ENCODE data around the gene WNT7B. TPM values are rescaled to one million over a fixed set of nuclear protein-coding genes. Genes with fewer than 3 reads are reported as not detected.

WNT7B gene
- total and polyA plus RNA-seq, 2 donors (not counting 1 experiment from before 2014, with no cell fraction given) = 0.22 to 0.67 TPM

DNA sequence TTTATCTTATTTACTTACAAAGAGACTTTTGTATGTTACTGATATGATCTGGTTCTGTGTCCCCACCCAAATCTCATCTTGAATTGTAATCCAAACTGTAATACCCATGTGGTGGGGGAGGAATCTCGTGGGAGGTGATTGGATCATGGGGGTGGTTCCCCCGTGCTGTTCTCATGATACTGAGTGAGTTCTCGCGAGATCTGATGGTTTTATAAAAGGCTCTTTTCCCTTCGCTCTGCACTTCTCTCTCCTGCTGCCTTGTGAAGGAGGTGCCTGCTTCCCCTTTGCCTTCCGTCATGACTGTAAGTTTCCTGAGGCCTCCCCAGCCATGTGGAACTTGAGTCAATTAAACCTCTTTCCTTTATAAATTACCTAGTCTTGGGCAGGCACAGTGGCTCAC is 42.4 kb upstream of the WNT7B start:
- H3K4me3 Mint-ChIP-seq = no peak overlapping the region
- H3K9ac ChIP-seq (ENCODE audit: low read length) = no peak overlapping the region
- DNase-seq (no peak), ATAC-seq (ENCODE audit: low read depth) (no peak)
- H3K27ac ChIP-seq (ENCODE audit: low read length in 2 of 2) = no peak overlapping the region
- H3K4me1 ChIP-seq (ENCODE audit: control insufficient read depth in 2 of 2, insufficient read depth in 2 of 2, low read length in 2 of 2) = peaks cover 0 to 2% of the 10 kb centered on the region in 2 donors
- H3K4me2 ChIP-seq (replicated peaks; ENCODE audit: low read depth, low read length, poor library complexity, severe bottlenecking) = no peak overlapping the region
- no peaks in the 10 kb centered on the region for H3K36me3 ChIP-seq (replicated peaks in 1 of 2; ENCODE audit: control extremely low read depth in 1 of 2, control insufficient read depth in 1 of 2, extremely low read depth in 1 of 2, insufficient read depth in 2 of 2, low read length in 1 of 2)
- no peaks in the 10 kb centered on the region for H3K4me1 Mint-ChIP-seq
- H3K27ac Mint-ChIP-seq = no peak overlapping the region
- peaks cover 7% of the 10 kb centered on the region for H3K27me3 Mint-ChIP-seq
- H3K9me3 ChIP-seq (ENCODE audit: control extremely low read depth in 1 of 3, control insufficient read depth in 2 of 3, insufficient read depth in 1 of 3, low read length in 2 of 3) = peaks cover 0 to 3% (median 0%) of the 10 kb centered on the region in 3 donors
- ChIA-PET POLR2A (no interaction called here), CTCF (interaction anchor here (3.2 to 20.6 kb wide), 3 partner anchors 14 to 97 kb away, joined by 11 to 533 read pairs (median 21); no protein-coding TSS in a partner anchor)
- no peaks in the 10 kb centered on the region for H3K9me3 Mint-ChIP-seq (ENCODE audit: insufficient read depth)
- no peak overlapping the region for H3K4me3 ChIP-seq (ENCODE audit: control extremely low read depth in 1 of 5, extremely low read depth in 1 of 5, insufficient read depth in 1 of 5, low read depth in 2 of 5, low read length in 4 of 5)
- intact Hi-C loops (cut with micrococcal nuclease) = no loop called here
- peaks cover 0 to 15% (median 2%) of the 10 kb centered on the region in 4 experiments for H3K27me3 ChIP-seq (replicated peaks in 1 of 4; ENCODE audit: control extremely low read depth in 1 of 4, control insufficient read depth in 3 of 4, insufficient read depth in 4 of 4, low read length in 3 of 4)
- 100% methylated on average over 4 of the region's 6 CpGs for WGBS (ENCODE audit: insufficient coverage)
- H3K79me2 ChIP-seq (ENCODE audit: control insufficient read depth, insufficient read depth, low read length) = no peaks in the 10 kb centered on the region
- no peak overlapping the region for H2AFZ ChIP-seq (ENCODE audit: insufficient read depth, low read depth, low read length, poor library complexity, severe bottlenecking)
- H4K20me1 ChIP-seq (ENCODE audit: control insufficient read depth, insufficient read depth, low read length, poor library complexity, severe bottlenecking) = no peaks in the 10 kb centered on the region
- TF ChIP-seq, protein P1, sequence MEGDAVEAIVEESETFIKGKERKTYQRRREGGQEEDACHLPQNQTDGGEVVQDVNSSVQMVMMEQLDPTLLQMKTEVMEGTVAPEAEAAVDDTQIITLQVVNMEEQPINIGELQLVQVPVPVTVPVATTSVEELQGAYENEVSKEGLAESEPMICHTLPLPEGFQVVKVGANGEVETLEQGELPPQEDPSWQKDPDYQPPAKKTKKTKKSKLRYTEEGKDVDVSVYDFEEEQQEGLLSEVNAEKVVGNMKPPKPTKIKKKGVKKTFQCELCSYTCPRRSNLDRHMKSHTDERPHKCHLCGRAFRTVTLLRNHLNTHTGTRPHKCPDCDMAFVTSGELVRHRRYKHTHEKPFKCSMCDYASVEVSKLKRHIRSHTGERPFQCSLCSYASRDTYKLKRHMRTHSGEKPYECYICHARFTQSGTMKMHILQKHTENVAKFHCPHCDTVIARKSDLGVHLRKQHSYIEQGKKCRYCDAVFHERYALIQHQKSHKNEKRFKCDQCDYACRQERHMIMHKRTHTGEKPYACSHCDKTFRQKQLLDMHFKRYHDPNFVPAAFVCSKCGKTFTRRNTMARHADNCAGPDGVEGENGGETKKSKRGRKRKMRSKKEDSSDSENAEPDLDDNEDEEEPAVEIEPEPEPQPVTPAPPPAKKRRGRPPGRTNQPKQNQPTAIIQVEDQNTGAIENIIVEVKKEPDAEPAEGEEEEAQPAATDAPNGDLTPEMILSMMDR (IDR thresholded peaks at IDR 0.05) = no peak
- no peak for TF ChIP-seq EZH2 (IDR thresholded peaks at IDR 0.05; ENCODE audit: borderline replicate concordance, insufficient read depth, low read depth, low read length, poor library complexity, severe bottlenecking)

GRCh38 chr22:46018859-46019258 is 41.9 kb upstream of the WNT7B start:
- Mint-ChIP-seq H3K4me1 (peaks cover 4% of the 10 kb centered on the region), H3K4me3 (no peak overlapping the region), H3K27me3 (peaks cover 4% of the 10 kb centered on the region), H3K9me3 (ENCODE audit: insufficient read depth) (no peaks in the 10 kb centered on the region), H3K27ac (no peak overlapping the region)
- DNase-seq = no peak
- H2AFZ ChIP-seq (ENCODE audit: insufficient read depth, low read depth, low read length, poor library complexity, severe bottlenecking) = no peak overlapping the region
- no peaks in the 10 kb centered on the region for H3K79me2 ChIP-seq (ENCODE audit: control insufficient read depth, insufficient read depth, low read length)
- H3K27ac ChIP-seq (ENCODE audit: low read length in 2 of 2) = no peak overlapping the region
- no peak for TF ChIP-seq EZH2 (IDR thresholded peaks at IDR 0.05; ENCODE audit: borderline replicate concordance, insufficient read depth, low read depth, low read length, poor library complexity, severe bottlenecking)
- TF ChIP-seq, protein P1 (IDR thresholded peaks at IDR 0.05) = no peak
- H3K4me3 ChIP-seq (ENCODE audit: control extremely low read depth in 1 of 5, extremely low read depth in 1 of 5, insufficient read depth in 1 of 5, low read depth in 2 of 5, low read length in 4 of 5) = no peak overlapping the region
- H3K27me3 ChIP-seq (replicated peaks in 1 of 4; ENCODE audit: control extremely low read depth in 1 of 4, control insufficient read depth in 3 of 4, insufficient read depth in 4 of 4, low read length in 3 of 4) = peaks cover 0 to 14% (median 0%) of the 10 kb centered on the region in 4 experiments
- peaks cover 0 to 7% of the 10 kb centered on the region in 2 donors for H3K4me1 ChIP-seq (ENCODE audit: control insufficient read depth in 2 of 2, insufficient read depth in 2 of 2, low read length in 2 of 2)
- H4K20me1 ChIP-seq (ENCODE audit: control insufficient read depth, insufficient read depth, low read length, poor library complexity, severe bottlenecking) = no peaks in the 10 kb centered on the region
- no peak overlapping the region for H3K4me2 ChIP-seq (replicated peaks; ENCODE audit: low read depth, low read length, poor library complexity, severe bottlenecking)
- H3K9me3 ChIP-seq (ENCODE audit: control extremely low read depth in 1 of 3, control insufficient read depth in 2 of 3, insufficient read depth in 1 of 3, low read length in 2 of 3) = peaks cover 0 to 3% (median 0%) of the 10 kb centered on the region in 3 donors
- POLR2A ChIA-PET = no interaction called here
- no peaks in the 10 kb centered on the region for H3K36me3 ChIP-seq (replicated peaks in 1 of 2; ENCODE audit: control extremely low read depth in 1 of 2, control insufficient read depth in 1 of 2, extremely low read depth in 1 of 2, insufficient read depth in 2 of 2, low read length in 1 of 2)
- CTCF ChIA-PET = interaction anchor here (1.2 to 20.6 kb wide), 4 partner anchors 13 to 97 kb away, joined by 3 to 533 read pairs (median 16); no protein-coding TSS in a partner anchor
- ATAC-seq (ENCODE audit: low read depth) = no peak
- H3K9ac ChIP-seq (ENCODE audit: low read length) = no peak overlapping the region
- intact Hi-C loops (cut with micrococcal nuclease) = no loop called here

All from B cell (primary cell).